ENCODE data around the gene TM9SF2. TPM values are rescaled to one million over a fixed set of nuclear protein-coding genes. Genes with fewer than 3 reads are reported as not detected.
"Not testable (repeated sequence)": the region's sequence is repeated elsewhere in the genome, so short reads cannot be mapped to it uniquely, and the experiment has no call there.

Gene TM9SF2, protein sequence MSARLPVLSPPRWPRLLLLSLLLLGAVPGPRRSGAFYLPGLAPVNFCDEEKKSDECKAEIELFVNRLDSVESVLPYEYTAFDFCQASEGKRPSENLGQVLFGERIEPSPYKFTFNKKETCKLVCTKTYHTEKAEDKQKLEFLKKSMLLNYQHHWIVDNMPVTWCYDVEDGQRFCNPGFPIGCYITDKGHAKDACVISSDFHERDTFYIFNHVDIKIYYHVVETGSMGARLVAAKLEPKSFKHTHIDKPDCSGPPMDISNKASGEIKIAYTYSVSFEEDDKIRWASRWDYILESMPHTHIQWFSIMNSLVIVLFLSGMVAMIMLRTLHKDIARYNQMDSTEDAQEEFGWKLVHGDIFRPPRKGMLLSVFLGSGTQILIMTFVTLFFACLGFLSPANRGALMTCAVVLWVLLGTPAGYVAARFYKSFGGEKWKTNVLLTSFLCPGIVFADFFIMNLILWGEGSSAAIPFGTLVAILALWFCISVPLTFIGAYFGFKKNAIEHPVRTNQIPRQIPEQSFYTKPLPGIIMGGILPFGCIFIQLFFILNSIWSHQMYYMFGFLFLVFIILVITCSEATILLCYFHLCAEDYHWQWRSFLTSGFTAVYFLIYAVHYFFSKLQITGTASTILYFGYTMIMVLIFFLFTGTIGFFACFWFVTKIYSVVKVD
- 10 to 100 TPM; 48.0 to 48.1 TPM for total RNA-seq

DNA sequence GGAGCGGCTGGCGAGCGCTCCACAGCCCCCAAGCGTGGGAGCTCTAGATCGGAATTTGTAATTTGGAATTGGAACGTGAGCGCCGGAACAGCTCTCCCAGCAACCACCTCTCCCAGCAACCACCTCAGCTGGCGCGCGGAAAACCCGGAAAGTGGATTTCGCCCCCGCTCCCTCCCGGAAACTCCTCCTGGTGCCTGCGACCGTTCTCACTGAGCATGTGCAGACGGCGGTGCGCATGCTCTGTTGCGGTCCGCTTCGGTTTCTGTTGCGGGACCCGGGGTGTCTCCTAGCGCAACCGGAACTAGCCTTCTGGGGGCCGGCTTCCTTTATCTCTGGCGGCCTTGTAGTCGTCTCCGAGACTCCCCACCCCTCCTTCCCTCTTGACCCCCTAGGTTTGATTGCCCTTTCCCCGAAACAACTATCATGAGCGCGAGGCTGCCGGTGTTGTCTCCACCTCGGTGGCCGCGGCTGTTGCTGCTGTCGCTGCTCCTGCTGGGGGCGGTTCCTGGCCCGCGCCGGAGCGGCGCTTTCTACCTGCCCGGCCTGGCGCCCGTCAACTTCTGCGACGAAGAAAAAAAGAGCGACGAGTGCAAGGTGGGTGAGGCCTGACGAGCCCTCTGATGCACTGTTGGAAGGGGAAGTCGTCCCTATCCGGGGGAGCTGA, at the start of gene TM9SF2:
TM9SF2 (plus strand) TSS at position 289 of the 664 bp plus-strand sequence; CDS start at position 424, 135 bp downstream.
- Mint-ChIP-seq H3K4me3 (peak within 1 kb of the TSS; percentile 84), H3K36me3 (ENCODE audit: low read depth) (peaks cover 19% of the 10 kb centered on the region), H3K9me3 (peaks cover 5% of the 10 kb centered on the region), H3K27me3 (no peaks in the 10 kb centered on the region), H3K27ac (peak within 1 kb of the TSS; percentile 95), H3K4me1 (ENCODE audit: low read depth) (peaks cover 64% of the 10 kb centered on the region)
- DNase-seq (peak; percentile 97), ATAC-seq (peak; percentile 70)
- intact Hi-C loops (cut with micrococcal nuclease): loop anchor here (10.0 kb wide), 1 partner anchor 217 kb away; no protein-coding TSS in a partner anchor
- TF ChIP-seq, protein P1, sequence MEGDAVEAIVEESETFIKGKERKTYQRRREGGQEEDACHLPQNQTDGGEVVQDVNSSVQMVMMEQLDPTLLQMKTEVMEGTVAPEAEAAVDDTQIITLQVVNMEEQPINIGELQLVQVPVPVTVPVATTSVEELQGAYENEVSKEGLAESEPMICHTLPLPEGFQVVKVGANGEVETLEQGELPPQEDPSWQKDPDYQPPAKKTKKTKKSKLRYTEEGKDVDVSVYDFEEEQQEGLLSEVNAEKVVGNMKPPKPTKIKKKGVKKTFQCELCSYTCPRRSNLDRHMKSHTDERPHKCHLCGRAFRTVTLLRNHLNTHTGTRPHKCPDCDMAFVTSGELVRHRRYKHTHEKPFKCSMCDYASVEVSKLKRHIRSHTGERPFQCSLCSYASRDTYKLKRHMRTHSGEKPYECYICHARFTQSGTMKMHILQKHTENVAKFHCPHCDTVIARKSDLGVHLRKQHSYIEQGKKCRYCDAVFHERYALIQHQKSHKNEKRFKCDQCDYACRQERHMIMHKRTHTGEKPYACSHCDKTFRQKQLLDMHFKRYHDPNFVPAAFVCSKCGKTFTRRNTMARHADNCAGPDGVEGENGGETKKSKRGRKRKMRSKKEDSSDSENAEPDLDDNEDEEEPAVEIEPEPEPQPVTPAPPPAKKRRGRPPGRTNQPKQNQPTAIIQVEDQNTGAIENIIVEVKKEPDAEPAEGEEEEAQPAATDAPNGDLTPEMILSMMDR (IDR thresholded peaks at IDR 0.05): no peak
- ChIA-PET CTCF (interaction anchor here (0.5 to 9.0 kb wide), 9 partner anchors 15 to 325 kb away, joined by 3 to 94 read pairs (median 5); partner anchors contain the start of gene CLYBL), POLR2A (interaction anchor here (0.7 to 2.3 kb wide), 5 partner anchors 16 to 302 kb away, joined by 3 to 7 read pairs (median 4); no protein-coding TSS in a partner anchor)

DNA sequence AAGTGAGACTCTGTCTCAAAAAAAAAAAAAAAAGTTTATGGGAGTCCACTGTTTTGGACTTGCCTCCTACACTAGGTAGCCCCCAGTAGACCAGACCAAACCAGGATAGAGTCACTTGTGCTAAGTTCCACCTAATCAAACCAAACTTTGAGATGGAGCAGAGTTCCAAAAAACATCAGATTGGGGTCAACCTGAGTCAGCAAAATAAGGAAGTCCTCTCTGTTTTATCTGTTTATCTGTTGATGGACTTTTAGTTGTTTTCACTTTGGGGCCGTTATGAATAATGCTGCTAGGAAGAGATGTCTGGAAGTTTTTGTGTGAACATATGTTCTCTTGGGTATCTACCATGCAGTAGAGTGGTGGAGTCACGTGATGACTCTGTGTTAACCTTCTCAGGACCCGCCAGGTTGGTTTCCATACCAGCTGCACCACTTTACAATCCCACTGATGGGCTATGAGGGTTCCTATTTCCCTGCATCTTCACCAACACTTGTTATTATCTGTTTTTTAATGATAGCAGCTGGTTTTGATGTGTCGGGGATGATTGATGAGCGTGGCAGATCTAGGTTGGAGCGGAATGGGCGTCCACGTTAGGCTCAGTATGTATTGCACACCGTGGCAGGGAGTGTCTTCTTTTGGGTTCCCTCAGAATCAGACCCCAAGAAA, 46.6 kb upstream of the TM9SF2 start:
- Mint-ChIP-seq H3K9me3 (peaks cover 4% of the 10 kb centered on the region), H3K27ac (no peak overlapping the region), H3K36me3 (ENCODE audit: low read depth) (no peaks in the 10 kb centered on the region), H3K27me3 (peaks cover 7% of the 10 kb centered on the region), H3K4me1 (ENCODE audit: low read depth) (peaks cover 3% of the 10 kb centered on the region), H3K4me3 (no peak overlapping the region)
- TF ChIP-seq, protein P1 (IDR thresholded peaks at IDR 0.05): no peak
- DNase-seq: no peak
- ATAC-seq: no peak
- POLR2A ChIA-PET: no interaction called here
- CTCF ChIA-PET: no interaction called here
- intact Hi-C loops (cut with micrococcal nuclease): no loop called here

DNA sequence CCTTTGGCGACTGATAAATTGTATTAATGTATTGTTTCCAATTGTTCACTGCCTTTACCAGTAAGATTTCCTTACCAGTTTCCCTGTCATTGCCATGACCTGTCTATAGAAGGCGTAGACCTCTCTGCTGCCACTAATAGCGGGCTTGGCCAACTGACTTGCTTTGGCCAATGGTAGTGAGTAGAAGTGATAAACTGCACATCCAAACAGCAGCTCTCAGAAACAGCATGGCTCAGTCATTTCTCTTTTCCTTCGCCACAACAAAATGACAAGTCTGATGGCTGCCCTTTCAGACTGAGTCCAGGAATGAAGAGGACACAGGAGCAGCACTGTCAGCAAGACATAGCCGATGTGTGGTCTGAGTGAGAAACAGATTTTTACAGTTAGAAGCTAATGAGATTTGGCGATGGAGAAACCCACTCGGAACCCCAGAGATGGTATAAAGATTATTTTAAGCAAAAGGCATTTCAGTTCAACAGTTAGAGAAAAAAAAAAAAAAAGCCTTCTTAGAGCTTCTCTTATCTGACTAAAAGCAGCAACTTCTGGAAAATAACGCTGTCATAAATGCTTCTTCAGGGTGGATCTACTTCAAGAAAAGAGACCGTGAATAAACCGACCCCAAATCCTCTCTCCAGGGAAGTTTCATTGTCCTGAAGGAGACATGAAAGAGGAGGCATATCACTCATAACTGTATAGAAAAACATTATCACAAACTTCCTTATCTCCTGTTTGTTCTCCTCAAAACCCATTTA, 42.0 kb upstream of the TM9SF2 start:
- ChIA-PET POLR2A (no interaction called here), CTCF (interaction anchor here (1.0 to 1.9 kb wide), 2 partner anchors 8 to 22 kb away, joined by 3 to 5 read pairs; no protein-coding TSS in a partner anchor)
- no peak overlapping the region for H3K27ac Mint-ChIP-seq

DNA sequence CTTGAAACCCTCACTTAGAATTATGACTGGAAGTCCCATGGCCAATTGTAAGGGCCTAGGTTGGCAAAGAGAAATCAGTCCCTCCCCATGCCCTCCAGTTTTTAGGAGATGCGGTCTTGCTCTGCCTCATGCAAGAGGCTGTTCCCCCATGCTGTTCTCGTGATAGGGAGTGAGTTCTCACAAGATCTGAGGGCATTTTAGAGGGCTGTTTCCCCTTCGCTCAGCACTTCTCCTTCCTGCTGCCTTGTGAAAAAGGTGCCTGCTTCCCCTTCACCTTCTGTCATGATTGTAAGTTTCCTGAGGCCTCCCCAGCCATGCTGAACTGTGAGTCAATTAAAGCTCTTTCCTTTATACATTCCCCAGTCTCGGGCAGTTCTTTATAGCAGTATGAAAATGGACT, 40.5 kb upstream of the TM9SF2 start:
- ATAC-seq; H3K9me3 Mint-ChIP-seq; H3K4me3 Mint-ChIP-seq; intact Hi-C loops (cut with micrococcal nuclease); H3K36me3 Mint-ChIP-seq (ENCODE audit: low read depth); H3K27me3 Mint-ChIP-seq; DNase-seq: not testable (repeated sequence)
- H3K27ac Mint-ChIP-seq: peak overlapping the region; percentile 26
- peaks cover 22% of the 10 kb centered on the region for H3K4me1 Mint-ChIP-seq (ENCODE audit: low read depth)
- POLR2A ChIA-PET: interaction anchor here (0.6 kb wide), 1 partner anchor 12 kb away, joined by 5 read pairs; no protein-coding TSS in a partner anchor
- CTCF ChIA-PET: interaction anchor here (1.0 kb wide), 1 partner anchor 25 kb away, joined by 3 read pairs; no protein-coding TSS in a partner anchor

More for the DNA sequence above, 42.0 kb upstream of the TM9SF2 start:
- peaks cover 1% of the 10 kb centered on the region for H3K27me3 Mint-ChIP-seq
- no peak overlapping the region for H3K4me3 Mint-ChIP-seq
- DNase-seq (no peak), ATAC-seq (peak; percentile 51)
- H3K36me3 Mint-ChIP-seq (ENCODE audit: low read depth): no peaks in the 10 kb centered on the region
- H3K9me3 Mint-ChIP-seq: peaks cover 4% of the 10 kb centered on the region
- intact Hi-C loops (cut with micrococcal nuclease): no loop called here
- TF ChIP-seq, protein P1 (IDR thresholded peaks at IDR 0.05): no peak
- peaks cover 10% of the 10 kb centered on the region for H3K4me1 Mint-ChIP-seq (ENCODE audit: low read depth)

Measured in activated CD8-positive, alpha-beta T cell treated with anti-CD3 and anti-CD28 coated beads for 36 hours (primary cell).